NCI-H2081 (cell line): ENCODE results near the gene TMEM266.

Experiments
- DNase-seq, 2 experiments: peaks; one replicate each; lab custom pipeline; 2025; lab: John Stamatoyannopoulos, UW

TMEM266 gene

DNA sequence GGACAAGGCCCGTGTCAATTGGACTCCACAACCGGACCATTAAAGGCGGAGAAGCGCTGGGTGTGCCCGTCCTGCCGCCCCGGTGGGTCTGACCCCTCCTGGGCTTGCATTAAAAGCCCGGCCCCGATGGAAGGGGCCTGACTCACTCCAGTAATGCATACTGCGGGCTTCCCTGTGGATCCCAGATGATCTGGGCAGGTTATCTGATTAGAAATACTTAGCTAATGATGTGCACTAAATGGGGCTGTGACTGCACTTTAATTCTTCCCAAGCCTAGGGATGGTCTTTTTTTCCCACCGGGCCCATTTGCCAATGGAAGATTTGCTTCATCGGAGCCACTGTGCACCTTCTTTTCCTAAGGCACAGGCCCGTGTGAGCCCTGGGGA, 124.9 kb downstream of the TMEM266 start:
- no peak for DNase-seq

DNA sequence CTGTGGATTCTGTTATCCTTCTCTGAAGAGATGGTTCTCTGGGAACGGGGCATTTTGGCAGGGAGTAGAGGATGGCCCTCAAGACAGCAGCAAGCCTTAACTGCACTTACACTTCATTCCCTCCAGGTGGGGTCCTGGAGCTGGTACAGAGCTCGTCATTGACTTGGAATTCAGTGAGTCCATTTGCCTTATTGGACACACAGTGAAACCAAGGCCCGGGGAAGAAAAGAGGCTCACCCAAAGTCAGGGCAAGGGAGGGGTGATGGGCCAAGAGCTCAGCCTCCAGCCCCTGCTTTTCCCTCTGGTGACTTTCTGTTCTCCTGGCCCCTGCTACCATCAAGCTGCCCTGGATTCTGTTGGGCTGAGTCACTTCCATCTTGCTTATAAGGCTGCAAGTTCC, 125.9 kb downstream of the TMEM266 start:
- DNase-seq: peak; percentile 34 to 63

DNA sequence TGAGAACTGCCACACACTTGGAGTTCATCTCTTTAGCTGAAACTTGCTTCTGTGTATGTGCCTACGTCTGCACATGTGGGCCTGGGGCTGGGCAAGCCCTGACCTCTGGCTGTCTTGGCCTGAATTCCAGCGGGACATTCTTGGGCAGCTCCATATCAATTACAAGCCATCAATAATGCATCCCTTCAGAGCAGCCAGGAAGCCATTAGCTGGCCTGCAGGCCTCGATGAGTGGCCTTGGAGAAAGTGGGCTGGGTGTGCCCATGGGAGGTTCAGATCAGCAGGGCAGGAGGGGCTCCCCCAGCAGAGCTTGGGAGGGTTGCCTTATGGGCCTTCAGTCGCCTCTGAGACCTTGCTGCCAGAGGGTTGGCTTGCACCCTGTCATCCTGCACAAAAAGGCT, 127.4 kb downstream of the TMEM266 start:
- no peak for DNase-seq

DNA sequence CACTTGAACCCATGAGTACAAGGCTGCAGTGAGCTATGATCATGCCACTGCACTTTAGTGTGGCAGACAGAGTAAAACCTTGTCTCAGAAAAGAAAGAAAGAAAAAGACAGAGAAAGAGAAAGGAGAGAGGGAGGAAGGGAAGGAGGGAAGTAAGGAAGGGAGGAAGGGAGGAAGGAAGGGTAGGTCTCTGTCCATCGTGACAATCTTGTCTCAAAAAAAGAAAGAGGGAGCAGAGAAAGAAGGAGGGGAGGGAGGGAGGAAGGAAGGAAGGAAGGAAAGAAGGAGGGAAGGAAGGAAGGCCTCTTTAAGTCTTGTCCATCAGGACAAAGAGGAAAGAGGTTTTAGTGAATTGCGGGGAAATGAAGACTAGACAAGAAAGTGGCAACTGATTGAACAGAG, 129.3 kb downstream of the TMEM266 start:
- no peak for DNase-seq

DNA sequence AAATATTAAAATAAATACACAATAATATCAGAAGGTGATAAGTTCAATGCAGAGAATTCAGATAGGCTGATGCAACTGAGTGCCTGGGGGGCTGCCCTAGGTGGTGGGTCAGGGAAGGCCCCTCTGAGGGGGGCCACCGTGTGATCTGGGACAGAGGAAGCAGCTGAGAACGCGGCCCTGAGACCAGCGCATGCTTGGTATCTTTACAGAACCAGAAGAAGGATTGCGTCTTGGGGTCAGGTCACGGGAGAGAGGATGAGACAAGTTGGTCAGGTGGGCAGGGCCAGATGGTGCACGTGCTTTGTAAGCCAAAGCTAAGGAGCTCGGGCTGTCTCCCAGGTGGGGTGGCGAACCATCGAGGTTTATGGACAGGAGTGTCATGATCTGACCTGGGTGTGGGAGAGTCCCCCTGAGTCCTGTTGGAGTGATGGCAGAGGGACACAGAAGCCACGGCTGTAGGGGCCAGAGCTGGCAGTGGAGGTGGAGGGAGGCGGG, 130.3 kb downstream of the TMEM266 start:
- no peak for DNase-seq

DNA sequence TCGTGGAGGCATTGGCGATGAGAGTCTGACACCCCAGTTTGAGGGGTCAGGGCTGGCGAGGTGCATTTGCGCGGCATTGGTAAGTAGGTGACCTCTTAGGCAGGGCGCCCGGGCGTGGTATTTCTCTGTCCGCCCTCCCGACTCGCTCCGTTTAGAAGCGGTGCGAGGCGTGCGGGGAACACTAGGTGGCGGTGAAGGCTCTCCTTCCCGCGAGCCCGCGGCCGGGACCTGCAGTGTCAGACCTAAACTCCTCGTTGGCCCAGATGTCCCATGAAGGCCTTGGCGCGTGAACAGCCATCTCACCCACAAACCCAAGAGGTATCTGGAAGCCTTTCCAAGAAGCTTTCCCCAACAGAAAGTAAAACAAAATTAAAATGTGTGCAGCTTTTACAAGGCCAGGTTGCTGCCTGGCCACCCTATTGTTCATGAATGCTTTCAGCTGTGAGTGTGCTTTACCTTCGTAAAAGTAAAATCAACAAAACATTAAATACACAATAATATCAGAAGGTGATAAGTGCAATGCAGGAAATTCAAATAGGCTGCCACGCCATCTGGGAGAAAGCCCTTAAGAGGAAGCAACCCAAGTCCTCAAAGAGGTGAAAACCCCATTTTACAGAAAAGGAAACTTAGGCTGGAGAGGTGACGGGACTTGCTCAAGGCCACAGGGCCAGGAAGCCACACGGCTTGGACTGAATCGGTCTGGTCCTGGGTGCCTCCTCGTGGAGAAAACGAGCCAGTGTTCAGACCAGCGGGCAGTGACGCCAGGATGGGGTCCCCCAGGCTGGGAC, 131.2 kb downstream of the TMEM266 start:
- DNase-seq: peak; percentile 64 to 80

DNA sequence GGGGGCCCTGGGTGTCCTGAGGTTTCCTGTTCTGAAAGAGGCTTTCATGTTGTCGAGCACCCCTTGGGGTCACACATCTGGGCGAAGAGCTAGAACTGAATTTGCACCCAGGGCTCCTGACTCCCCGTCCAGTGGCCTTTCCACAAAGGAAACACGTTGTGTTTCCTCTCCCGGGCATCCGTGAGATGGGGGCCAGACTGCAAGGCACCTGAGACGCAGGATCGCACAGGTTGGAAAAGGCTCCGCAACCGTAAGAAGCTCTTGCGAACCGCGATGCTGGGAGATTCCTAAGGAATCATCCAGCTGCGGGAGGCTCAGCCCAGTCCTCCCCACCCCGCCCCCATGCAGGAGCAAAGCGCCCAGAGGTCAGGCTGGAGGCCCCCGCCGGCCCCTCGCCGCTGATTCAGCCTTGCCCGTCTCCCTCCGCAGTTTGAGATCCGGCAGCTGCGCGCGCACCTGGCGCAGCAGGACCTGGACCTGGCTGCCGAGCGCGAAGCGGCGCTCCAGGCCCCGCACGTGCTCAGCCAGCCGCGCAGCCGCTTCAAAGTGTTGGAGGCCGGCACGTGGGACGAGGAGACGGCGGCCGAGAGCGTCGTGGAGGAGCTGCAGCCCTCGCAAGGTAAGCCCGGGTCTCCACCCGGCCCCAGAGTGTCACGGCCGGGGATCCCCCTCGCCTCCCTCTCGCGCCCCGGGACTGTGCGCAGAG, 131.9 kb downstream of the TMEM266 start:
- DNase-seq: no peak

DNA sequence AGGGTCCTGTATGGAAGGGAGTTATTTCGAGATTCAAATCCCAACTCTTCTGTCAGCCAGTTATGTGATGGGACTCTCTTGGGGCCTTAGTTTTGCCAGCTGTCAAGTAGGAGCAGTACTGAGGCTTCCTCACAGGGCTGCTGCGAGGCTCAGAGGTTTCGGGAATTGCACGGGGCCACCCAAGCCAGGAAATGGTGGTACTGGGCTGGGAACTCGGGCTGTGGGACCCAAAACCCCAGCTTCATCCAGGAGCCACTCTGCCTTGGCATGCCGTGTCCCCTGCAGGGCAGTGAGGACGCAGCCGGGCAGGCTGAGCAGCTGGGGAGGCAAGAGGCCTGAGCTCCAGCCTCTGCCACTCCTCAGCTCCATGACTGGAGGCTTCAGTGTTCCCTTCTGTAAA, 132.9 kb downstream of the TMEM266 start:
- DNase-seq: no peak

DNA sequence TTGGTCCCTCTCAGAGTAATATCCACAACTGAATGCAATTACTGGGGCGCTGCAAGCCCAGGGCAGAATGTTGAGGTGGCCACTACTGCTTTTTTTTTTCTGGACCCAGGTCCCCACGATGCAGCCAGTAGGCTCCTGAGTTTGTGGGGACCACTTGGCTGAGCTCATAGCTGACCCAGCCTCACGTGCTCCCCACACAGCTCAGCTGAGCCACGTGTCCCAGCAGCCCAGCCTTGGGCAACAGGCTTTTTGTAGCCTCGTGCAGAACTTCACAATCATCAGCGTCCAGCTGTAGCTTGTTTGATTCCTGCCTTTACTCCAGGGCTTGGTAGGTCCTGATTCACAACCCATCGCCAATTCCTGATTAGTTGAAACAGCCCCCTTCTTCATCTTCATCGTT, 134.1 kb downstream of the TMEM266 start:
- no peak for DNase-seq

DNA sequence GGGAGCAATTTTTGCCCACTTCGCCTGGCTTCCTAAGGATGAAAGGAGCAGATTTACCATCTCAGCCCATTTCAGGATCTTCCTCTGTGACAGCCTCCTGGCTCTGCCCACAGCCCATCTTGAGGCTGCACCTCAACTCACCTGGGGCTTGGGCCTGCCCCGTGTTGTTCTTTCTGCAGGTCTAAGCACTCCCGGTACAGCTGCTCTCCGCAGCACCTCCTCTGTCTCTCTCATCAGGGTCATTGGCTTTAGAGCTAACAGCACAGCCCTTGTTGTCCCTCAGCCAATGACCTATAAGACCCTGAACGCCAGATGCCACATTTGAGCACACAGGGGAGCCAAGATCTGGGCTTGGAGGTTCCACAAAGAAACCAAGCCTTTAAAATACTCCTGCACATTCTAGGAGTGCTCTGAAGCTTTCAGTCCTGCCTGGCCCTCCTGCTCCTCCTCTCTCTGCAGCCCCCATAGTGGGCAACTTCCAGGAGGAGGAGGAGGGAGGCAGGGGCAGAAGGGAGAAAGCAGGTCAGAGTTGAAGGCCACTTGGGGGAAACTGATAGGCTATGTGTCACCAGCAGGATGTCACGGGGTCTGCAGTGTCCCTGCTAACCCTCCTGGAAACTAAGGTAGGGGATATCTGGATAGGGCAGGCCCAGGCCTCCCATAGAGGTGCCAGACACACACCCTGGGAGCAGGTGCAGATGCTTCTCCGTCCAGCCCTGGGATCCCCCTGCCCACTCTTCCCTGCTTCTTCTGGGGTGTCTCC, 135.9 kb downstream of the TMEM266 start:
- DNase-seq: no peak

DNA sequence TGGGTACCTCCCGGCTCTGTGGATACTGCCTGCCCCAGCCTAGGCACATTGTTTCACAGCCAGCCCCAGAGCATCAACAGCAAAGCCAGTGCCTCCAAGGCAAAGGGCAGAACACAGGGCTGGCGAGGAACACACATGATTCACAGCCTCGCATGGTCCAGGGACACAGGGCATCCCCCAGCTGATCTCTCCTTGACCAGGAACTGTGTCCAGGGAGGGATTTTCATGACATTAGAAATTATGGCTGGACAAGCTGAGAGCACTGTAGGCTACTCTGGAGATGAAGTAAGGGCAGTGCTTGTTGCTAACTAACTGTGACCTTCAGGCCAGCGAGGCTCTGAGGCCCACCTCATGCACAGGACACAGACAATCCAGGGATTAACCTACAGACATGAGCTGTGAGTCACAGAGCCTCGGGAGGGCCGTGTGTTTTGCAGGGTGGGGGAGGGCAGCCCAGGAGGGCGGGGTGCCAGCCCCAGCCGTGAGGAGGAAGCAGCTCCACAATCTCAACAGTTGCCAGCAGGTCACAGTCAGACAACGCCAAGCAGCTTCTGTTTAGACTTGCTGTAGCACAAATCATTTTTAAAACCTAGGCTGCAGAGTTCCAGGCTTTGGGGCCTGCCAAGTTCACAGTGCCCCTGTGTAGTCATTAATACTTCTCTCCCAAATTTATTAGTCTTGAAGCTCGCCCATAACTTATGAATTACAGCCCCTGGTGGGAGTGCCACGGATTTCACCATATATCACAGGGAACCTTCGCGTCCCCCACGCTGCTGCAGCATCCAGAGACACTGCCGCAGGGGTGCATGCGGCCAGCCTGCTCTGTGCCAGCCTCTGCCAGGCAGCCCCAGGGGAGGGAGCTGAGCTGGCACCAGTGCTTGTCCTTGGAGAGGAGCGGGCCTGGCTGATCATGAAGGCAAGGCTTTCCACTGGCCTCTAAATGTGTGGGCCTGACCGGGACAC, 136.8 kb downstream of the TMEM266 start:
- DNase-seq: peak; percentile 31 to 33

DNA sequence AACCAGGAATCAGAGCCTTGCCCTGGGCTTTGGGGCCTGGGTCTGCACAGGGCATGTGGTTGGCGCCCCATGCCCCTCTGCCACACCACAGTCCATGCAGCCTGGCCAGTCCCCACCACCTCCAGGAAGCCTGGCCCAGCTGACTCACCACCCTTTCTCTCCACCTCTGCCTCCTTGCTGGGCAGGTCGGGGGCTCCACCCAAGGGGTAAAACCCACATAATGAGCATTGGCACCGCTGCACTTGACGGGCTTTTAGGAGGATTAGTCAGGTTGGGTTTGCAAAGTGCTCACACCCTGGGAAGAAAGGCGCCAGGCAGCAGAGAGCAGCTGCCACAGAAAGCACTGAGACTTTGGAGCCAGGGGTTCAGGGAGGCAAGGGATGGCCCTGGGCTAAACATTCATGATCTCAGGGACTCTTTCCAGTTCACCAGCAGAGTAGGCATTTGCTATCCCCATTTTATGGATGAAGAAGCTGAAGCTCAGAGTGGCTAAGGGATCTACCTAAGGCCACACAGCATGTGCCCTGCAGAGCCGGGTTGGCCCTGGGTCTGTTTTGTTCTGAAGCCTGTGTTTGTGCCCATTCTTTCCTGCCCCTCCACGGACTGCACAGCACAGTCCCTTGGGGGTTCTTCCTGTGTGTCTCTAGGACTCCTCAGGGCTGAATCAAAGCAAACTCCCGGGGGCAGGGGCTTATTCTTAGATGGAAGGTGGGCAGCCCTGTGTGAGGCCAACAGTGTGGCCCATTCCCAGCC, 138.1 kb downstream of the TMEM266 start:
- DNase-seq: no peak

DNA sequence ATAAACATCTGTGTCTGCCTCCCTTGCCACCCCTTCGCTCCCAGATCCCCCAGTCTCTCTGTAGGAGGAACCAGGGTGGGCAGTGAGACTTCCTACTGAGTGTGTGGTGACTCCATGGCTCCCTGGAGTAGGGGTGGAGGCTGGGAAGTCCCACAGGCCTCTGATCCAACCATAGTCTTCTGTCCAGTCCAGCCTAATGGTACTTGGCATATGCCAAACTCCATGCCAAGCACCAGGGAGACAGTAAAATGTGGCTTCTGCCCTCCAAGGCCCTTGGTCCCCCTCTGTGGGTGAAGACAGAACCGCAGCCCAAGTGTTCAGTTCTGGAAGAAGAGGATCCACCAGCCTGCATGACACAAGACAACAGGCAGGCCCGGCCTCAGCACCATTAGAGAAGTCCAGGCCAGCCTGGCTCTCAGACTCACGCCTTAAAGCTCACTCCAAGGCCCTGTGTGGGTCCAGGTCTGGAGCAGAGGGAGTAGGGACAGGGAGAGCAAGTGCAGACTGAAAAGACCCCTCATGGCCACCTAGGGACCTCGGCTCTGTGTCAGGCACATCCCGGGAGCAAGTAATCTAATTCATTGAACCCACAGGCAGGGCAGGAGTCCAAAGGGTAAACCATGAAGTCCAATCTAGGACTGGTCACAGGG, 138.8 kb downstream of the TMEM266 start:
- DNase-seq: no peak

DNA sequence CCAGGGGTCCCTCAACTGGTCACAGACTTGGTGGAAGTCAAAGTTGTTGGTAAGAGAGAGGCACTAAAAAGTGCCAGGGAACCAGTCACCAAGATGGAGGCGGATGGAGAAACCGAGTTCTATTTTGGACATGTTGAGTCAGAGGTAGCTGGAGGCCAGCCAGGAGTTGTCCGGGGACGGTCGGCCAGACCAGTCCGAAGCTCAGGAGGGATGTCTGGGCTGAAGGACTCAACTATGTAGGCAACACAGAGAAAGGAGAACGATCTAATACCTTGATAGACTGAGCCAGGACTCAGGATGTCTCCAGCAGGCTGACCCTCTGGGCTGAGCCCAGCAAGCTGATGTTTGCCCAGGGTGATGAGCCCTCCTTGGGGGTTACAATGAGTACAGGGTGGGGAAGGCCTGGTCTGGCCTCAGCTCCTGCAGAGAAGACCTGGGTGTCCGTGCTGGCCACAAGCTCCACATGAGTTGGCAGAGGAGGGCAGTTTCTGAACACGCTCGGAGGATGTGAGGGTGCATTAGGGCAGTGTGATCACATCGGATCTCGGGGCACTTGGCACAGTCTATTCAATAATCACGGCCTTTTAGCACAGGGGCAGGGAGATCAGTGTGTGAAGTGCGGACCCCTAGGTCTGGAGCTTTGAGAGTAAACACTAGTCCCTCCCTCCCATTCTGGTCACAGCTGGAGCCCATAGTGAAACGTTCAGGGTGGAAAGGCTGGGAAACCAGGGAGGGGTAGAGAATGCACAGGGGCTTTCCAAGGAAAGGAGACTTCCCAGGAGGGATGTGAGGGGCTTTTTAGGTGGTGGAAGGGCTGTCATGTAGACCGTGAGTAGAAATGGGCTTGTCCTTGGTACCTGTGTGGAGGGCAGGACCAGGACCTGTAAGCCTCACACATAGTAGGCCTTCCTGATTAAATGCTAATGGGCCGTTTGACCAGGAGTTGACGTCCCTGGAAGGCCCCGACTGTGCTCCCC, 139.6 kb downstream of the TMEM266 start:
- no peak for DNase-seq

DNA sequence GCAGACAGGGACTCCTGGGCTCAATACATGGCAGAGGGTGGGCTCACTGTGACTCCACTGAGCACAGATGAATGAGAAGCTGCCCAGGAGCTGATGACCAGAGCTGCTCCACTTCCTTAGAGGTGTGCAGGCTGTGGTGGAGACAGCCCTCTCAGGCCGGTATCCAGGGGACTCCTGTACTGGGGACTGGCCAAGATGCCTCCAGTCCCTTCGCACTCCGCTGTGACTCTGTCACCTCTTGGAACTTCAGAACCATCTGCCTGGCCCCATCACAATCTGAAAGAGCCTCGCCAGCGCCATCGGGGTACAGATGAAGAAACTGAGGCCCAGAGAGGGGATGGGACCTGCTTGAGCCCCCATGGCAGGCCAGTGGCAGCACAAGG, 140.3 kb downstream of the TMEM266 start:
- DNase-seq: no peak

DNA sequence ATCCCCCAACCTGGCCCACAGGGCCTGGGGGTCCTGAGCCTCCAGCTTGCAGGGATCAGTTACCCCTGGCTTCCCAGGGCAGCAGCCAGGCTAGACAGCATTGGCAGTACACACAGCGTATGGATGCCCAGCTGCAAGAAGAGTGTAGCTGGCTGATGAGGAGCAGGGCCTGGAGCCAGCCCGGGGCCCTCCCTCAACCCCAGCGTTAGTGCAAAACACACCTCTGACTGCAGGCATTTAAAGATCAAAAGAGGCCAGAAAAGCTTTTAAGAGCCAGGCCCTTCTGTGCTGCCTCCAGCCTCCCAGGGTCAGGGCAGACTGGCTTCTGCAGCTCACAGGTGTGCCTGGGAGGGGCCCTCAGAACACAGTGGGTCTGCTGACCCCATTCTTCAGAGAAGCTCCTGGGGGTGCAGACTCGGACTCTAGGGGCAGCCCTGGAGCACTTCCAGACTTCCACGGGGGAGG, 140.9 kb downstream of the TMEM266 start:
- no peak for DNase-seq

DNA sequence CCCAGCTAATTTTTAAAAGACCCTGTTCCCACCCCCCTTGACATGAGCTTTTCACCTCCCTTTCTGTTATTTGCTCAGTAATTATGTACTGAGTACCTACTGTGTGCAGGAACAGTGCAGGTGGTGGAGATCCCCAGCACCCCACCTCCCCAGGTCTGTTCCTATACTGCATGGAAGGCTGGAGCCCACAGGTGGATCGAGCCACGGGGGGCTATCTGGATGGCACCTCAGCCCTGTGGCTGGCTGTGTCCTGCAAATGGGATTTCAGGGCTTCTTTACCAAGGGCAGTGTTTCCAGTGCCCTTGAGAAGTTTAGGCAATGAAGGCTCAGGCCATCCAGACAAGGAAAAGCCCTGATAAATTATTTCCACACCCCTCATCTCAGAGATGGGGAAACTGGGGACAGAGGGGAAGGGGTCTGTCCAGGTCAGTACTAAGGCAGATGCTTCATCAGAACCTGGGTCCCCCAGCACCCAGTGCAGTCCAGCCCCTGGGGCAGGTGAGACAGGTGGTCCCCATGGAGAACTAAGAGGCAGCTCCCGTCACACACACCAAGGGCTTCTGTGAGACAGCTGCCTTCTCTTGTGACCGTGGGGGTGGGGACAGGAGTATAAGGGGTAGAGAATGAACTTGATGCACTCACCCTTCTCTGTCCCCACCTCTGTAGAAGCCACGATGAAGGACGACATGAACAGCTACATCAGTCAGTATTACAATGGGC, 141.9 kb downstream of the TMEM266 start:
- no peak for DNase-seq
